Activated T-helper 2 cell treated with anti-CD3 and anti-CD28 coated beads, Interferon-gamma antibody, Interleukin-2, Interleukin-4, amounts not matched to agents 10 μg/mL and 5 μg/mL and 100 μg/mL, durations not matched to agents 14 hours and 24 hours and 36 hours (primary cell): ENCODE data around the gene NTPCR. TPM values are rescaled to one million over a fixed set of nuclear protein-coding genes. Genes with fewer than 3 reads are reported as not detected.

Source experiments
- DNase-seq: peaks from one replicate; pipeline ENCODE4 v3.0.0; 2021; ENCODE audit warnings: low spot score
- H3K27ac Mint-ChIP-seq: one replicate; pipeline ENCODE4 v1.8.0; 2021; ENCODE audit warnings: mixed read lengths
- H3K27me3 Mint-ChIP-seq: one replicate; pipeline ENCODE4 v1.8.0; 2021; ENCODE audit warnings: low read depth, mixed read lengths
- H3K36me3 Mint-ChIP-seq: one replicate; pipeline ENCODE4 v1.8.0; 2021; ENCODE audit warnings: low read depth, mixed read lengths
- H3K4me1 Mint-ChIP-seq: one replicate; pipeline ENCODE4 v1.8.0; 2021; ENCODE audit warnings: low read depth, mixed read lengths
- H3K4me3 Mint-ChIP-seq: one replicate; pipeline ENCODE4 v1.8.0; 2021; ENCODE audit warnings: low read depth, mild to moderate bottlenecking, moderate library complexity, mixed read lengths
- H3K9me3 Mint-ChIP-seq: one replicate; pipeline ENCODE4 v1.8.0; 2021; ENCODE audit warnings: mixed read lengths
- intact Hi-C: fragments of 100-400 bp; cut with micrococcal nuclease; formaldehyde crosslinking; loops from one replicate; pipeline ENCODE4 v1.15.1; 2023
- total RNA-seq: library from RNA; stranded (reverse); gene quantifications from 2 replicates; pipeline ENCODE4 v1.2.3, GENCODE V29; 2022

The NTPCR gene
- total RNA-seq, 1 donor from 2014 or later = 34.6 TPM

GRCh38 chr1:232952514-232953499 is 2.4 kb downstream of the NTPCR start:
- Mint-ChIP-seq H3K4me1 (peaks cover 37% of the 10 kb centered on the region), H3K4me3 (peak overlapping the region; percentile 55), H3K9me3 (peaks cover 4% of the 10 kb centered on the region), H3K27ac (peak overlapping the region; percentile 34), H3K27me3 (no peaks in the 10 kb centered on the region), H3K36me3 (peaks cover 30% of the 10 kb centered on the region)
- intact Hi-C loops = loop anchor here (5.0 kb wide), 1 partner anchor 41 kb away; no protein-coding TSS in a partner anchor
- DNase-seq = no peak

GRCh38 chr1:232954594-232955365 is 4.4 kb downstream of the NTPCR start:
- Mint-ChIP-seq H3K27me3 (no peaks in the 10 kb centered on the region), H3K4me1 (peaks cover 30% of the 10 kb centered on the region), H3K36me3 (peaks cover 47% of the 10 kb centered on the region), H3K4me3 (no peak overlapping the region), H3K9me3 (peaks cover 13% of the 10 kb centered on the region), H3K27ac (no peak overlapping the region)
- DNase-seq = no peak
- intact Hi-C loops = loop anchor here (5.0 kb wide), 1 partner anchor 42 kb away; no protein-coding TSS in a partner anchor

GRCh38 chr1:232956081-232956480 is 5.7 kb downstream of the NTPCR start:
- Mint-ChIP-seq H3K27me3 (no peaks in the 10 kb centered on the region), H3K27ac (no peak overlapping the region)
- intact Hi-C loops = no loop called here

GRCh38 chr1:232958067-232958466 is 7.7 kb downstream of the NTPCR start:
- H3K27me3 Mint-ChIP-seq = no peaks in the 10 kb centered on the region
- DNase-seq = no peak
- H3K27ac Mint-ChIP-seq = no peak overlapping the region
- intact Hi-C loops = no loop called here
- H3K36me3 Mint-ChIP-seq = peaks cover 61% of the 10 kb centered on the region
- H3K4me3 Mint-ChIP-seq = no peak overlapping the region
- H3K4me1 Mint-ChIP-seq = peaks cover 10% of the 10 kb centered on the region
- peaks cover 13% of the 10 kb centered on the region for H3K9me3 Mint-ChIP-seq

More at GRCh38 chr1:232956081-232956480, 5.7 kb downstream of the NTPCR start:
- Mint-ChIP-seq H3K36me3 (peaks cover 52% of the 10 kb centered on the region), H3K4me3 (no peak overlapping the region), H3K9me3 (peaks cover 13% of the 10 kb centered on the region), H3K4me1 (peaks cover 24% of the 10 kb centered on the region)
- DNase-seq = no peak

- Mint-ChIP-seq H3K4me1 (peaks cover 17% of the 10 kb centered on the region), H3K27ac (no peak overlapping the region), H3K4me3 (no peak overlapping the region), H3K27me3 (no peaks in the 10 kb centered on the region), H3K9me3 (peaks cover 7% of the 10 kb centered on the region), H3K36me3 (peaks cover 57% of the 10 kb centered on the region)
- no peak for DNase-seq
- intact Hi-C loops = no loop called here
Observed at GRCh38 chr1:232962761-232963745, 12.6 kb downstream of the NTPCR start.

- DNase-seq = no peak
- Mint-ChIP-seq H3K36me3 (peaks cover 53% of the 10 kb centered on the region), H3K4me1 (peaks cover 24% of the 10 kb centered on the region), H3K4me3 (no peak overlapping the region), H3K27me3 (no peaks in the 10 kb centered on the region), H3K9me3 (no peaks in the 10 kb centered on the region), H3K27ac (no peak overlapping the region)
- intact Hi-C loops = no loop called here
Observed at GRCh38 chr1:232964601-232965000, 14.2 kb downstream of the NTPCR start.

- H3K27ac Mint-ChIP-seq = no peak overlapping the region
- no peak for DNase-seq
- peaks cover 24% of the 10 kb centered on the region for H3K4me1 Mint-ChIP-seq
- no peak overlapping the region for H3K4me3 Mint-ChIP-seq
- no peaks in the 10 kb centered on the region for H3K27me3 Mint-ChIP-seq
- H3K9me3 Mint-ChIP-seq = no peaks in the 10 kb centered on the region
- H3K36me3 Mint-ChIP-seq = peaks cover 57% of the 10 kb centered on the region
- intact Hi-C loops = no loop called here
Observed at GRCh38 chr1:232965124-232965911, 14.9 kb downstream of the NTPCR start.

GRCh38 chr1:232965912-232966217 is 15.5 kb downstream of the NTPCR start:
- Mint-ChIP-seq H3K27me3 (no peaks in the 10 kb centered on the region), H3K36me3 (peaks cover 59% of the 10 kb centered on the region), H3K4me3 (no peak overlapping the region), H3K9me3 (no peaks in the 10 kb centered on the region), H3K27ac (no peak overlapping the region), H3K4me1 (peaks cover 24% of the 10 kb centered on the region)
- DNase-seq = no peak
- intact Hi-C loops = no loop called here

GRCh38 chr1:232966663-232967062 is 16.3 kb downstream of the NTPCR start:
- no peak for DNase-seq
- Mint-ChIP-seq H3K4me1 (peaks cover 24% of the 10 kb centered on the region), H3K36me3 (peaks cover 60% of the 10 kb centered on the region), H3K9me3 (no peaks in the 10 kb centered on the region), H3K27me3 (no peaks in the 10 kb centered on the region), H3K4me3 (no peak overlapping the region), H3K27ac (no peak overlapping the region)
- intact Hi-C loops = no loop called here

- intact Hi-C loops = no loop called here
- DNase-seq = no peak
- Mint-ChIP-seq H3K27ac (no peak overlapping the region), H3K36me3 (peaks cover 64% of the 10 kb centered on the region), H3K27me3 (no peaks in the 10 kb centered on the region), H3K9me3 (peaks cover 15% of the 10 kb centered on the region), H3K4me1 (peaks cover 16% of the 10 kb centered on the region), H3K4me3 (no peak overlapping the region)
Observed at GRCh38 chr1:232968391-232968790, 18.0 kb downstream of the NTPCR start.

- Mint-ChIP-seq H3K4me1 (peaks cover 13% of the 10 kb centered on the region), H3K36me3 (peaks cover 66% of the 10 kb centered on the region), H3K27ac (no peak overlapping the region), H3K9me3 (peaks cover 20% of the 10 kb centered on the region), H3K27me3 (no peaks in the 10 kb centered on the region), H3K4me3 (no peak overlapping the region)
- DNase-seq = no peak
- intact Hi-C loops = no loop called here
Observed at GRCh38 chr1:232968965-232969364, 18.6 kb downstream of the NTPCR start.
